Upper lobe of left lung (tissue), 4 donors: ENCODE data around the gene GRIK3.

Experiments
- EP300 ChIP-seq, 4 donors: sonication (generic); formaldehyde crosslinking; IDR thresholded peaks; one replicate each; pipeline ENCODE4 v1.5.1; 2017; ENCODE audit warnings: antibody characterized with exemption in 4 of 4, control low read depth in 2 of 4
- TF ChIP-seq, protein P1 (sequence below), 6 experiments: fragments of 450-650 bp in 4 of 6; fragments of 200-600 bp in 2 of 6; sonication (generic) in 2 of 6; IDR thresholded peaks; one replicate each; pipeline ENCODE4 v1.5.1; 2016 to 2019; ENCODE audit warnings: antibody characterized with exemption in 6 of 6

- TF ChIP-seq, protein P1, sequence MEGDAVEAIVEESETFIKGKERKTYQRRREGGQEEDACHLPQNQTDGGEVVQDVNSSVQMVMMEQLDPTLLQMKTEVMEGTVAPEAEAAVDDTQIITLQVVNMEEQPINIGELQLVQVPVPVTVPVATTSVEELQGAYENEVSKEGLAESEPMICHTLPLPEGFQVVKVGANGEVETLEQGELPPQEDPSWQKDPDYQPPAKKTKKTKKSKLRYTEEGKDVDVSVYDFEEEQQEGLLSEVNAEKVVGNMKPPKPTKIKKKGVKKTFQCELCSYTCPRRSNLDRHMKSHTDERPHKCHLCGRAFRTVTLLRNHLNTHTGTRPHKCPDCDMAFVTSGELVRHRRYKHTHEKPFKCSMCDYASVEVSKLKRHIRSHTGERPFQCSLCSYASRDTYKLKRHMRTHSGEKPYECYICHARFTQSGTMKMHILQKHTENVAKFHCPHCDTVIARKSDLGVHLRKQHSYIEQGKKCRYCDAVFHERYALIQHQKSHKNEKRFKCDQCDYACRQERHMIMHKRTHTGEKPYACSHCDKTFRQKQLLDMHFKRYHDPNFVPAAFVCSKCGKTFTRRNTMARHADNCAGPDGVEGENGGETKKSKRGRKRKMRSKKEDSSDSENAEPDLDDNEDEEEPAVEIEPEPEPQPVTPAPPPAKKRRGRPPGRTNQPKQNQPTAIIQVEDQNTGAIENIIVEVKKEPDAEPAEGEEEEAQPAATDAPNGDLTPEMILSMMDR (IDR thresholded peaks at IDR 0.05), result no peak
- TF ChIP-seq EP300 (IDR thresholded peaks at IDR 0.05), result no peak
These were observed 199.7 kb downstream of the GRIK3 start for GRCh38 chr1:36834586-36834985.
